NCI-H774 (cell line): Measurements from ENCODE around the gene KIAA1549.
A peak's percentile ranks its signal among the peaks of the same experiment; 100 is the strongest.

Experiments
- DNase-seq: peaks from one replicate; lab custom pipeline; 2025; lab: John Stamatoyannopoulos, UW

The KIAA1549 gene

DNA sequence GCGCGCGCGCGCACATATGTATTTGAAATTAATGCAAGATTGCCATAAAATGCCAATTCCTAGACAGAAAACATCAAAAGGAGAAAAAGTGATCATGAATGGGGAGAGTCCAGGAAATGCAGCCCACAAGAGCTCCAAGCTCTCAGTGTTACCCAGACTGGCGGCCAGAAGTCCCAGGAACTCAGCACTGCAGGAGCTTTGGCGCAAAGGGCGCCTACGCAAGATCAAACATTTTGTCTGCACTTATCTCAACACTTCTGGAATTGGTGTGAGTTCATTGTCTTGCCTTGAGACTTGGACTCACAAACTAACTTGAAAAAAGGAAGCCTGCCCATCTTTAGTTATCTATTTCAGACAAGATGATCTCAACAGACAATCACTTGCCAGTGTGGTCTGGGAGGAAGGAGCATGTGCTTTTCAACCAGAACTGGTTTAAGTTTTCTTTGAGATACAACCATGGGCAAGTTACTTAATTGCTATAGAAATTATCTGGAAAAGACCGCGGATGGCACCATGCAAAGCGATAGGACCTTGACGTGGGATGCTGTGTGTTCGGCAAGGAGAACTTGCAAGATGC, 77.2 kb downstream of the KIAA1549 start:
- DNase-seq = no peak

DNA sequence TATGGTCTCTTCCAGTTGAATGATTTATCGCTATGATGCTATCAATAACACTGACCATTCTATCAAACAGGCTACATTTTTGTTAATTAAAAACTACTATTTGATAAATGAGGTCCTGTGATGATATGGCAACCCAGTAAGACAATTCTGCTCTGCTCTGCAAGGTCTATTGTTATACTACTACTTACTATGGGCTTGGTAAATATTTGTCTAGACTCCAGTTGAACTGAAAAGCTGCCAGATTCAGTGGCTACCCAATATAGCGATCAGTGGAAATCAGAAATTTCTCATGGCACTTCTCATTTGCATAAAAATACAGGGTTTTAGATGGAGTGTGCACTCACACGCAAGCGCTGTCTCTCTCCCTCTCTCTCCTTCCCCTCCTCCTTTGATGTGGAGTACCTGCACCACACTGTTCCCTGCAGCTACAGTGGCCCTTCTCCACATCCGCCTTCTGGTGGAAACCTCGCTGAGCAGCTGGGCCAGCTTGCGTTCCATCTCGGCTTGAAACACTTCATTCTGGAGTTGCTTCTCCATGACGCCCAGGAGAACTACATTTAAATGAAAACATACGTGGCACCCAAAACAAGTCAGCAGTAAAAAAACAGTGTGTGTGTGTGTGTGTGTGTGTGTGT, 77.9 kb downstream of the KIAA1549 start:
- peak; percentile 78 for DNase-seq

- no peak for DNase-seq
Measured at GRCh38 chr7:138902161-138902560, 79.0 kb downstream of the KIAA1549 start.

DNA sequence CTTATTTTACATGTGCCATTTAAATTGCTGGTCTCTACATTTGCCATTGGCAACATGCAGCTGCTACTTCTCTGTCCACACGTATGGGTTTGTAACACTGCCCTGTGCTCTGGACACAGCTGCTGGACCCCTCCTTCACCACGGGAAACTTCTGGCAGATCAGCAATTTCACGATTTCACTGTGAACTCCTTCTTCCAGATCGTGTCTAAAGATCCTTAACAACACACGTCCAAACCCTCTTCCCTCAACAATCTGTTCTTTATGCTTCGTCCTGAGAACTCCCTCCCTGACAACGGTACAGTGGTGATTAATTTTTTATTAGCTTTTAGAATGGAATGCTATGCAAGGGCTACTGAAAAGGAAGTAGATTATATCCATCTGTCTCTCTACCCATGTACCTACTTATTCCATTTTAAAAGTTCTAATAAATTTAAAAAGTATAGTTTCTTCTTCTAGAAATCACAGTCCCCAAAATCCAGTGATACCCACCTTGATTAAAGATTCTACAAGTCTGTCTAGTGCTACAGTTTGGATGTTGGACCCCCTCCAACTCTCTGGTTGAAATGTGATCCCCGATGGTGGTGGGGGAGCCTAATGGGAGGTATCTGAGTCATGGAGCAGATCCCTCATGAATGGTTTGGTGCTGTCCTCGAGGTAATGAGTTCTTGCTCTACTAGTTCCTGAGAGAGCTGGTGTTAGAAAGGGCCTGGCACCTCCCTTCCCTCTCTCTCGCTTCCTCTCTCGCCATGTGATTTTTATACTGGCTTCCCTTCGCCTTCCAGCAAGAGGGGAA, 81.0 kb downstream of the KIAA1549 start:
- no peak for DNase-seq

DNA sequence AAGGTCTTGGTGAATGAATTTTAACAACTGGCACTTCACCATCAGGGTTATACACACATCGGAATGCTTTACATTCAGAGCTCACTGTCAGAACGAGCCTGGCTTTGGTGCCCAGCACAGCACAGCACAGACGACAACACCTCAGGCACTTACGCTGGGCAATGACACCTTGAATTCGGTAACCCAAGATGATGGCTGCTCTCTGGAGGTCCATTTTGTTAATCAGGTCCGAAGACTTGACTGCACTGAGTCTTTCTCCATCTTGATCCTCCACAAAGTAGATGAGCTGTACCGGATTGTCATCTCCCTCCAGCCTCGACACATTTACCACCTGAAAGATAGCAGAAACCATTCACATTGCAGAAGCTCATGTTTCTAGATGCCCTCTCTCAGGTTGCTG, 82.4 kb downstream of the KIAA1549 start:
- no peak for DNase-seq

GRCh38 chr7:138898255-138898654, 82.9 kb downstream of the KIAA1549 start:
- no peak for DNase-seq

DNA sequence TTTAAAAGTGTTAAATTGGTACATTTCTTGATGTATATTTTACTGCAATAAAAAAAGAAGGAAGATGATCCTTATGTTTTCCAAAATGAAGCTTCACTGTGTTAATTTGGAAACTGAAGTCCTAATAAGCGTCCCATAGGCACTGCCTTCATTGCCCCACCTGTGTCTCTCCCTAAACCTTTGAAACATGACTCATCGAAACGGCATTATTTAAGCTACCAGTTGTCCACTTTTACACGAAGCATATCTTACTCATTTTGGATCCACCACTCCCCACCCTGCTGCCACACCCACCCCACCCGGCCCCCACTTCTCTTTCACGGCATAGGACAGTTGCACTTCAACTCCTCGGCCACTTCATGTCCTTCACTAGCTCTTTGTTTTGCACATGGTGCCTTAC, 85.5 kb downstream of the KIAA1549 start:
- DNase-seq = no peak

- no peak for DNase-seq
Measured at GRCh38 chr7:138893258-138893657, 87.9 kb downstream of the KIAA1549 start.

- DNase-seq = peak; percentile 66
Measured at GRCh38 chr7:138892812-138893211, 88.4 kb downstream of the KIAA1549 start.

GRCh38 chr7:138892006-138892630, 89.1 kb downstream of the KIAA1549 start:
- DNase-seq = peak; percentile 27

DNA sequence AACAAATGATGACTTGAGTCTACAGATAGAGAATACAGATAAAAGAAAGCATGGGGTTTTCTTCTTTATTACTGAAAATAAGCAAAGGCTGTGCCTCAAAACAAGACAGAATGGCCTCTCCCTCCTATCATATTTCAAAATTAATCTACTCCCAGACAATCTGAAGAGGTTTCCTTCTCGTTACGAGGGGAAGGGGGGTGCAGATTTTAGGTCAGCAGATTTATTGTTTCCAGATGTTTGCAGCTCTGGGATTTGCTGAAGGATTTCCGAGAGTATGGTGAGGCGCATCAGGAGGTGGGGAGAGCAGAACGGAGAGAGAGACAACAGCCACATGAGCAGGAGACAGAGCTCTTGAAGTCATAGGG, 89.8 kb downstream of the KIAA1549 start:
- no peak for DNase-seq

DNA sequence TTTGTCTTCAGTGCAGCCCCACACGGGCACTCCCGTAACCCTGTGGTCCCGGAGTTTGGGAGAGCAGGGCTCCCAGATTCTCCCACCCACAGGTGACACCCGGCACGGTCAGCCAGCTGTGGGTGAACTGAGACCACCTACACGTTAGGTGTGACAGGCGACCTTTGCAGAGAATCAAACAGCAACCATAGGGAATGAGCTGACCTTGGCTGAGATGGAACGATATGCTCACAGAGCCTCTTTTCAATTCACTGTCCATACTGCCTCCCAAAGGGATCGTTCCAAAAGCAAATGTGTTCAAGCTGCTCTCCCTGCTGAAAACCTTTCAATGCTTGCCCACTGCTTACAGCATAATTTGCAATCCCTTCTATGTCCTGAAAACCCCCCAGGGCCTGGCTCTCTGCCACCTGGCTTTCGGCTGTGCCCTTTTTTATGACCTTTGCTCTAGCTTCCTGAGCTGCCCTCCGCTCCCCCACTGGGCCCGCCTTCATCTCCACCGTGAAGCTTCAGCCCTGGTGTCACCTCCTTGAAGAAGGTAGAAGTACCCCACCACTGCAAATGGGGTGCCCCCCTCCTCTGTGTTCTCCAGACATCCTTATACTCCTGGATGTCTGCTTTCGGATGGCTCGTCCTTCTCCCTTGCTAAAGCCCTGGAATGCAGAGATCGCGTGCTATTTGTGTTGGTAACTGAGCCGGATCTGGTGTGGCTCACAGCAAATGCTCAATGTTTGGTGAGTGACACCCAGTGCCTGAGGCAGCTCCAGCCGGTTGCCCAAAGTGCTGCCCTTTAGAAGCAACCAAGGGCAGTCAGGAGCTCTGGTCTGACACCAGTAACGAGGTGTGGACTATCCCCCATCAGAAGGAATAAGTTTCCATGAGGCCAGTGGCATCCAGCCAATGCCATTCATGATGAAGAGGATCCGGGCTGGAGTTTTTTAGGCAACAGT, 90.4 kb downstream of the KIAA1549 start:
- DNase-seq = no peak

DNA sequence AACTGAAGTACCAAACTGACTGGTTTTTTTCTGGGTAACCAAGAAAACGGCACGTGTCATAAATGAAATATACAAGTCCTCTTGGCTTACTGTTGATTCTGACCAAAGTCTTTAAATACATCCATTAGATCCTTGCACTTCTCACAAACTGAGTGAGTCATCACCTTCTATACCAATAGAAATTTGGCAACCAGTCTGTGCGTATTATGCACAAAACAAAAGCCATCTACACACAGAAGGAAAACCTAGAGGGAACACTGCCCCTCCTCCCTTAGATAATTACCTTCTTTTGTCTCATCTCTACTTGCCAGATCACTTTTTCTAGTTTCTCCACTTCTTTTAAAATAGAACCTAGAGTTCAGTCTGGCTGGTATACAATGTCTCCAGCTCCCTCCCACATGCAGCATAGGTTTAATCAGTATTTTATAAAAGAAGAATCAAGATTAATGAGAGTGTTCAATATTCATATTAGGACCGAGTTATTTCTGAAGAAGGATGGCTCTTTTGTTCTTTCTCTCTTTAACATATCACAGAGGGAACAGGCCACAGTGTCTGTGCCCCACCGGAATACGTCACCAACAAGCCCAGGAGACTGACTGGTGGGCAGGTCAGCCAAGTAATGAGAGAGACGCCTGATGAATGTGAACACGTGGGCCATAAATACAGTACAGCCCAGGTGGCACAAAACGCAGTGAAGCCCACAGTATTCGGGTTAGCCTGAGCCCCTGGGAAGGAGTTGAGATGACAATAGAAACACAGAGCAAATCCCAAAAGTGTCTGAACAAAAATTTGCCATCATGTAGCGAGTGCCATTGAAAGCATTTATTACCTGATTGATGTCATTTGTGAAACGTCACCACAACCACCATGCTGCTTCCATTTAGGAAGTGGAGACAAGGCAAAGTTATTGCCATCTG, 91.3 kb downstream of the KIAA1549 start:
- DNase-seq = peak; percentile 75

- no peak for DNase-seq
Measured at GRCh38 chr7:138887872-138888656, 93.1 kb downstream of the KIAA1549 start.

DNA sequence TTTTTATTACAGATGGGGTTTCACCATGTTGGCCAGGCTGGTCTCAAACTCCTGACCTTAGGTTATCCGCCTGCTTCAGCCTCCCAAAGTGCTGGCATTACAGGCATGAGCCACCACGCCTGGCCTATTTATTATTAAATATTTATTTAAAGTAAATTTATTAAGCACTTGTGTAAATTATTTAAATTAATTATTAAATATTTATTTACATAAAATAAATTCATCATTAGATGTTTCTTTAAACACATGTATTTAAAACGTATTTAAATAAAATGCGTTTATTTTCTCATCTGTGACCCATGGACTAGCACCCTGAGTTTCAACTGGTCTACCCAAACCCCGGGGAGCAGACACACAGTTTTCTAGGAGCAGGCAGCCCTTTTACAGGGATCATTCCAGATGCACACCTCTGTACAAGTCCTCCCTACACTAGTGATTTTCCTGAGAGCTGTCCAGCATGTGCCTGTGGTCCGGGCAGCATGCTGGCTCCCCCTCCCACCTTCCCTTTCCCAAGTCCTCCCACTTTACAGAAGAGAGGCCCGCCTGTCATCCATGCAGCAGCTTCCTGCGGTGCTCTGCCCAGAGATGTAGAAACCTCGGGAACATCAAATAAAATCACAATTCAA, 94.0 kb downstream of the KIAA1549 start:
- DNase-seq = no peak

DNA sequence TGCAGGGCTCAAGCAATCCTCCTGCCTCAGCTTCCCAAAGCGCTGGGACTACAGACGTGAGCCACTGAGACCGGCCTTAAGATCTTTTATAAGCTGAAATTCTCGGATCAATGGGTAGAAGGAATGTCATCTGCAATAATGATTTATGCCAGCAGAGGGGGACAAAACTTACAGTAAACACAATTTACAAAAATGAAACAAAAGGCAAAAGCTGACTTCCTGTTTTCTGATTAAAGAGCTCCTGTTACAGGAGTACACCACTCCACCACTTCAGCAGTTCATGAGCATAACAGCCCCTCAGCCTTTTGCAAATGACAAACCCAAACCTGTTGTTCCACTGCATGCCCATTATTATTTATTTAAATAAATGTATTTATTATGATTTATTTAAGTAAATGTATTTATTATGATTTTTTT, 94.7 kb downstream of the KIAA1549 start:
- DNase-seq = no peak

DNA sequence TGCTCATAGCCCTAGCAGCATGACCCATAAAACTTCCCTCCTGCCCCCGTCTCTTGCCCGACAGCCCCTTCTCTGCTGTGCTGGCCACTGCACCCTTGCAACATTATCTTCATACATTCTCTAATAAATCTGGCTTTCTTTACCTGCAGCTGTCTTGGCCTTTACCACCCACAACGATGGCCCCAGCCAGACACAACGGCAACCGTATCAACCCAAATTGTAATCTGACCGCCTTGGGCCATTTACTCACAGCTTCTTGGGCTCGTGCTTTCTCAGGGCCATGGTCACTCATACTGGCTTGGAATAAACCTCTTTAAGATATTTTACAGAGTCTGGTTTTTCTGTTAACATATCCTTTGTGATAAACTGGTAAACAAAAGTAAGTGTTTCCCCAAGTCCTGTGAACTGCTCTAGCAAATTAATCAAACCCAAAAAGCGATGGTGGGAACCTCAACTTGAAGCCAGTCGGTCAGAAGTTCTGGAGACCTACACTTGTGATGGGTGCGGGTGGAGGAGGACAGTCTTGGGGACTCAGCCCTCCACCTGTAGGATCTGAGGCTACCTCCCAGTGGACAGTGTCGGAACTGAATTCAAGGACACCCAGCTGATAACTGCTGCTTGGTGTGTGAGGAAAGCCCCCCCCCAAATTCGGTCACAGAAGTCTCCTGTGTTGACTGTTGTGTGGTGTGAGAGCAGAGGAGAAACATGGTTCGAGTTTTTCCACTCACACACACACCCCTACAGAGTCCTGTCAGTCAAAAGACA, 95.6 kb downstream of the KIAA1549 start:
- DNase-seq = no peak

GRCh38 chr7:138882249-138882648, 98.9 kb downstream of the KIAA1549 start:
- no peak for DNase-seq
